GM12875 (cell line): Measurements from ENCODE around the gene SURF4.

ENCODE experiments used
- H3K4me3 ChIP-seq: one replicate; pipeline ENCODE4 v1.5.1; 2011; ENCODE audit warnings: low read depth, low read length, control low read depth
- TF ChIP-seq, protein P1 (sequence below): IDR thresholded peaks from 2 replicates; pipeline ENCODE4 v1.5.1; 2011; ENCODE audit warnings: low read depth, mild to moderate bottlenecking, control low read depth, inconsistent platforms, low read length, moderate library complexity, borderline replicate concordance; ENCODE audit not compliant: insufficient read depth

The SURF4 gene

DNA sequence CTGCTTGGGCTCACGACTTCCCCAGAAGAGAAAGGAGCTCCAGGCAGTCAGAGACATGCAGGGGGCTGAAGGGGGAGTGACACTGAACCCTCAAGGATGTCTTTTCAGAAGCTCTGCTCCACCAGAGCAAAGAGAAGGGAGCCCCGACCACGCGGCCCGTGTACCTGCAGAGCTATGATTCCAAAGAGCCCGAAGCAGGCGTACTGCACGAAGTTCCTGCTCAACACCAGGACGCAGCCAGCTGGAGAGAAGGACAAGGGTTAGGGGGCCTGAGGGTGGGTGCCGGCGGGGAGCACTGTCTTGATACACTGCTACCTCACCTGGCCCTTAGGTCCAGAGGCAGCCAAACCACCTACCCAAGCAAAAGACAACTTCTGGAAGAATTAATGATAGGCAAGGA, 9.4 kb downstream of the SURF4 start:
- no peak overlapping the region for H3K4me3 ChIP-seq
- TF ChIP-seq, protein P1, sequence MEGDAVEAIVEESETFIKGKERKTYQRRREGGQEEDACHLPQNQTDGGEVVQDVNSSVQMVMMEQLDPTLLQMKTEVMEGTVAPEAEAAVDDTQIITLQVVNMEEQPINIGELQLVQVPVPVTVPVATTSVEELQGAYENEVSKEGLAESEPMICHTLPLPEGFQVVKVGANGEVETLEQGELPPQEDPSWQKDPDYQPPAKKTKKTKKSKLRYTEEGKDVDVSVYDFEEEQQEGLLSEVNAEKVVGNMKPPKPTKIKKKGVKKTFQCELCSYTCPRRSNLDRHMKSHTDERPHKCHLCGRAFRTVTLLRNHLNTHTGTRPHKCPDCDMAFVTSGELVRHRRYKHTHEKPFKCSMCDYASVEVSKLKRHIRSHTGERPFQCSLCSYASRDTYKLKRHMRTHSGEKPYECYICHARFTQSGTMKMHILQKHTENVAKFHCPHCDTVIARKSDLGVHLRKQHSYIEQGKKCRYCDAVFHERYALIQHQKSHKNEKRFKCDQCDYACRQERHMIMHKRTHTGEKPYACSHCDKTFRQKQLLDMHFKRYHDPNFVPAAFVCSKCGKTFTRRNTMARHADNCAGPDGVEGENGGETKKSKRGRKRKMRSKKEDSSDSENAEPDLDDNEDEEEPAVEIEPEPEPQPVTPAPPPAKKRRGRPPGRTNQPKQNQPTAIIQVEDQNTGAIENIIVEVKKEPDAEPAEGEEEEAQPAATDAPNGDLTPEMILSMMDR: no peak

DNA sequence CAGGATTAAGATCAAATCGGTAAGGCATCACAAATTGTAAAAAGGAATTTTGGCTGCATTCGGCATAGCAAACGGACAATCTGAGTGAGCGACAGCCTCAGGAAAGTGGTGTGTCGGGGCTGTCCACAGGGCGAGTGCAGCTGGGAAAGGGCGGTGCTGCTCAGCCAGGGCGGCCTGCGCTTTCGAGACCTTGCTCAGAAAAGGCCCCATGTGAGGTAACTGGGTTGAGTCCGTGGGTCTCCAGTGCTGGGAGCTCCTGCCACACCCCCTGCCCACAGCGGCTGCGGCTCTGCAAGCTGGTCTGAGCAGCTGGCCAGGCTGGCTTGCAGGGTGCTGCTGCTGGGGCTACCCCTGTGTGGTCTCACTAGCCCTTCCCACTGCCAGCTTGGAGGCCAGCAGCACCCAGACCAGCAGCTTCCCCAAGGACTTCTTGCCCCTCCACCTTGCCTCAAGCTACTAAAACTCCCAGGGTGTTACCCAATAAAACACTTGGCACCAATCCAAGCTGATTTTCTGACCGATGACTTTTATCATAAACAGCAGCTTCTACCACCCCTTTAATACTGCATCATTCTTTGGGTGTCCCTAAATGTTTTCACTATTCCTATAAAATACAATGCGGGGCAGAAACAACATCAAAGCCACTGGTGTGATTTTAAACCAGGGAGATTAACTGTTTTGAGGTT, 13.4 kb downstream of the SURF4 start:
- no peak overlapping the region for H3K4me3 ChIP-seq
- TF ChIP-seq, protein P1: no peak

DNA sequence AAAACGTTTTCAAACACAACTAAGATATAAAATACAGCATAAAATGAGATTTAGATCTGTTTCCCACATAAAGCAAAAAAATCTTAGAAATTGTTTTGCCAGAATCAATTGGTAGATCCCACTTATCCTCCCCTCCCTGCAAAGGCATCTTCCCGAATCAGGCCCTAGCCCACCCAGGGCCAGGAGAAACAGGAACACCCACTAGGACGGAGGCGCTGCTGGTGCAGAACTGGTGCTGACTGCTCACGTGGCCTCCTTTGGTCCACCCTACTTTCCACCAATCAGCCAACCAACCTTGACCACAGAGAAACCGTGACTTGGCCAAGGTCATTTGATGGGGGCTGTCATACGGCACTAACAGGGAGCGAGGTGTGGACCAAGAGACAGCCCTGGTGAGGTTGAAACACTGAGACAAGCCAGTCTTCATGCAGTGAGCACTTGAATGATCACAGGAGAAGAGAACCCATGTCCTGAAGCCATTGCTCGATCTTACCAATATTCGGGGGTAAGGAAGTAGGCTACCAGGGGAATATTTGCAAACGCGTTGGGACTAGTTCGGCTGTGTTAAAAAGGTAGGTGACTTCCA, 14.3 kb downstream of the SURF4 start:
- TF ChIP-seq, protein P1: no peak
- H3K4me3 ChIP-seq: no peak overlapping the region

DNA sequence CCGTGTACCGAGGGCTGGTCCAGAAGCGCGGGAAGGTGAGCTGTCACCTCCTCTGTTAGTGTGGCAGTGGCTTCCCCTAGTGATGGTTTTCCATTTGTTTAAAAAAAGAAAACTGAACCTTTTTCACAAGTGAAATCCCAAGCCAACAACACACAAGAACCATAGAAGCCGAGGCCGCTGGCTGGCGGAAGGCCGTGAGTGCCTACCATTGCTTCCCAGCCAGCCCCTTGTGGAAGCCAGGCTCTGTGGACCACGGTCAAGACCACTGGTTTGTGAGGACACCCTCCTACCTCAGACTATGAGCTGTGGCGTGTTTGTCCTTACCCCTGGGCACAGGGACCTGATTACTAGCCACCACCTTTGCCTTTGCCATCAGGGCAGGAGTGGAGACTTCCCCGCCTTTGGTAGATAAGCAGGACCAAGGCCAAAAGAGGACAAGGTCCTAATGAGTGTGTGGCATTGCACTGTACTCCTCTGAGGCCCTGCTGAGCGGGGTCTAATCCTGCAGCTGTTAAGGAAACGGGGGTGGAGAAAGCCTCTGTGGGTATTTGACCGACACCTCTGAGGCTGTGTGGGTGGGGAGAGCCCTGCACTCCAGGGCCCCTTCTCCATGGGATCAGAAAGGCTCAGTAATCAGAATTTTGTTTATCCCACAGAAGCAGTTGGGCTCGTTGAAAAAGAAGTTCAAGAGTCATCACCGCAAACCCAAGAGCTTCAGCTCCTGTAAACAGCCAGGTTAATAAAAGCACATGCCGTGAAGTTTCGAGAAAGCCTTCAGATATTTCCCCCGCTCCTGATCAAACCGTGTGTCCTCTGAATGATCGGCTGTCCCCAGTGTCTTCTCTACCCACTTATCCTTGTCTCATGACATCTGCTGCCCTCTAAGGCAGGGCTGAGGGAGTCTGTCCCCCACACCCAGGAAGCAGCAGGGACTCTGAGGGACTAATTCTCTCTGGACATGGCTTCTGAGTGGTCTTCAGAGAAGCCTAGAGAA, 15.2 kb downstream of the SURF4 start:
- H3K4me3 ChIP-seq: no peak overlapping the region
- TF ChIP-seq, protein P1: no peak

DNA sequence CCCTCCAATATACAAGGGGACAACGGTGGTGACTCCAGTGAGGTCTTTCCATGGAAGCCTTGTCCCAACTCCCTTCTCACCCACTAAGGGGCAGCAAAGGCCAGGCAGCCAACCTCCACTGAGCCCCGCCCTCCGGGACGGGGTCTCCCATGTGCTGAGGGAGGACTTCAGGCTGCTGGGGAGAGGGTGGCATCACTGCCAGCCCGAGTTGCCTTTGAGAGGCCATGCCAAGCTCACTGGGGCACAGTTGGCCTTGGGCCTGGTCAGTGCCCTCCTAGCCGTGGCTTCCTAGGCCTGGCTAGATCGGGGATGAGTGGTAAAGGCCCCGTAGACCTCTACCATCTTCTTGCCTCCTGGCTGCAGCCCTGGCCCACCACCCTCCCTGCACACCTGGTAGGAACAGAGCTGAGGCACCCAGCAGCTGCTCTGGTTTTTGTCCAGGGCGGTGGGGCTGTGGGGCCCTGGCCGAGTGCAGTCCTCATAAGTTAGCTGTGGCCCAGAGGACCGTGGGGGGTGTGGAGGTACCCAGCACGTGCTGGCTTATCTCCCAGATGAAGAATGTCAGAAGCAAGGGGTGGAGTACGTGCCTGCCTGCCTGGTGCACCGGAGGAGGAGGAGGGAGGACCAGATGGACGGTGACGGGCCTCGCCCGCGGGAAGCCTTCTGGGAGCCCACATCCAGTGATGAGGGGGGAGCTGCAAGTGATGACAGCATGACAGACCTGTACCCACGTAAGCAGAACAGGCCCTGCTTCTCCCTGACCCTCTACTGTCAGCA, 16.3 kb downstream of the SURF4 start:
- H3K4me3 ChIP-seq: no peak overlapping the region
- TF ChIP-seq, protein P1: peak; percentile 26; the same call in 1 of the 2 replicates

DNA sequence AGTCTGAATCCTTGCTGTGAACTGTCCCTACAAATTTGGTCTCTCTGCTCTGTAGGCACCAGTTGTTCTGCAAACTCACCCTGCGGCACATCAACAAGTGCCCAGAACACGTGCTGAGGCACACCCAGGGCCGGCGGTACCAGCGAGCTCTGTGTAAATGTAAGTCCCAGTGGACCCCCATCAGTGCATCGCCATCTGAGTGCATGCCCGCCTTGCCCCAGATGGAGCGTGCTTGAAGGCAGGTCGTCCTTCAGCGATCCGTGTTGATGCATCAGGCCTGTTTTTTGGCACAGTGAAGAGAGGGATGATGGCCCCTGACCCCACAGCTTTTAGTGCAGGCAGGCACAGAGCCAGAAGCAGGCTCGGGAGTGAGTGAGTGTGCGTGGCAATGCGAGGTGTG, 18.2 kb downstream of the SURF4 start:
- TF ChIP-seq, protein P1: no peak
- H3K4me3 ChIP-seq: no peak overlapping the region
